ENCODE data around the gene SPTA1. TPM values are rescaled to one million over a fixed set of nuclear protein-coding genes. Genes with fewer than 3 reads are reported as not detected.

The SPTA1 gene
- total and polyA plus RNA-seq, 2 of the 4 experiments (the other 2 are of a cell fraction): not detected

- no peaks in the 10 kb centered on the region for H3K9me3 ChIP-seq (ENCODE audit: control insufficient read depth, insufficient read depth, low read length)
- H4K20me1 ChIP-seq (ENCODE audit: insufficient read depth, low read length): no peaks in the 10 kb centered on the region
- no peak overlapping the region for H4K8ac ChIP-seq (ENCODE audit: low read depth in 2 of 2, low read length in 2 of 2)
- no peak overlapping the region for H3K4me3 ChIP-seq (ENCODE audit: insufficient read depth, low read depth, low read length)
- no peak overlapping the region for H4K91ac ChIP-seq (ENCODE audit: insufficient read depth, low read depth, low read length)
- H3K4ac ChIP-seq (ENCODE audit: low read depth, low read length): no peak overlapping the region
- no peak overlapping the region for H3K9ac ChIP-seq (ENCODE audit: low read depth, low read length)
- no peak overlapping the region for H3K4me2 ChIP-seq (ENCODE audit: low read depth, low read length)
- intact Hi-C loops (cut with micrococcal nuclease): no loop called here
- no peaks in the 10 kb centered on the region for H3K27me3 ChIP-seq (ENCODE audit: control insufficient read depth, insufficient read depth, low read length)
- no TSS peak for BruUV-seq (replicated peaks)
- TF ChIP-seq CEBPB (IDR thresholded peaks at IDR 0.05; ENCODE audit: low read depth, low read length) (no peak), CHD1 (IDR thresholded peaks at IDR 0.05; ENCODE audit: low read depth, low read length) (no peak), SMC3 (IDR thresholded peaks at IDR 0.05; ENCODE audit: low read depth, low read length) (no peak), RCOR1 (IDR thresholded peaks at IDR 0.05; ENCODE audit: insufficient replicate concordance, low read length) (no peak), POLR2A (IDR thresholded peaks at IDR 0.05; ENCODE audit: low read depth, low read length) (no peak), MXI1 (IDR thresholded peaks at IDR 0.05; ENCODE audit: borderline replicate concordance, low read depth, low read length) (no peak), MAZ (IDR thresholded peaks at IDR 0.05; ENCODE audit: borderline replicate concordance, low read depth, low read length) (no peak), NFE2L2 (IDR thresholded peaks at IDR 0.05; ENCODE audit: low read depth, low read length) (no peak), USF2 (IDR thresholded peaks at IDR 0.05; ENCODE audit: low read depth, low read length) (no peak), RAD21 (IDR thresholded peaks at IDR 0.05; ENCODE audit: low read length) (no peak), RFX5 (IDR thresholded peaks at IDR 0.05; ENCODE audit: low read depth, low read length) (no peak), MAFK (IDR thresholded peaks at IDR 0.05; ENCODE audit: low read depth, low read length) (no peak)
- TF ChIP-seq, protein P1, sequence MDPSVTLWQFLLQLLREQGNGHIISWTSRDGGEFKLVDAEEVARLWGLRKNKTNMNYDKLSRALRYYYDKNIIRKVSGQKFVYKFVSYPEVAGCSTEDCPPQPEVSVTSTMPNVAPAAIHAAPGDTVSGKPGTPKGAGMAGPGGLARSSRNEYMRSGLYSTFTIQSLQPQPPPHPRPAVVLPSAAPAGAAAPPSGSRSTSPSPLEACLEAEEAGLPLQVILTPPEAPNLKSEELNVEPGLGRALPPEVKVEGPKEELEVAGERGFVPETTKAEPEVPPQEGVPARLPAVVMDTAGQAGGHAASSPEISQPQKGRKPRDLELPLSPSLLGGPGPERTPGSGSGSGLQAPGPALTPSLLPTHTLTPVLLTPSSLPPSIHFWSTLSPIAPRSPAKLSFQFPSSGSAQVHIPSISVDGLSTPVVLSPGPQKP (IDR thresholded peaks at IDR 0.05; ENCODE audit: borderline replicate concordance, low read depth, low read length): no peak
- TF ChIP-seq, protein P2, sequence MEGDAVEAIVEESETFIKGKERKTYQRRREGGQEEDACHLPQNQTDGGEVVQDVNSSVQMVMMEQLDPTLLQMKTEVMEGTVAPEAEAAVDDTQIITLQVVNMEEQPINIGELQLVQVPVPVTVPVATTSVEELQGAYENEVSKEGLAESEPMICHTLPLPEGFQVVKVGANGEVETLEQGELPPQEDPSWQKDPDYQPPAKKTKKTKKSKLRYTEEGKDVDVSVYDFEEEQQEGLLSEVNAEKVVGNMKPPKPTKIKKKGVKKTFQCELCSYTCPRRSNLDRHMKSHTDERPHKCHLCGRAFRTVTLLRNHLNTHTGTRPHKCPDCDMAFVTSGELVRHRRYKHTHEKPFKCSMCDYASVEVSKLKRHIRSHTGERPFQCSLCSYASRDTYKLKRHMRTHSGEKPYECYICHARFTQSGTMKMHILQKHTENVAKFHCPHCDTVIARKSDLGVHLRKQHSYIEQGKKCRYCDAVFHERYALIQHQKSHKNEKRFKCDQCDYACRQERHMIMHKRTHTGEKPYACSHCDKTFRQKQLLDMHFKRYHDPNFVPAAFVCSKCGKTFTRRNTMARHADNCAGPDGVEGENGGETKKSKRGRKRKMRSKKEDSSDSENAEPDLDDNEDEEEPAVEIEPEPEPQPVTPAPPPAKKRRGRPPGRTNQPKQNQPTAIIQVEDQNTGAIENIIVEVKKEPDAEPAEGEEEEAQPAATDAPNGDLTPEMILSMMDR (conservative IDR thresholded peaks at IDR 0.05; ENCODE audit: low read depth, low read length): no peak
- no peak overlapping the region for H2BK20ac ChIP-seq (ENCODE audit: low read depth, low read length)
- H2AK5ac ChIP-seq (ENCODE audit: low read depth, low read length): no peak overlapping the region
- CTCF ChIA-PET: no interaction called here
- H2BK120ac ChIP-seq (ENCODE audit: low read depth, low read length): no peak overlapping the region
- H3K9me1 ChIP-seq (ENCODE audit: insufficient read depth, low read length): no peaks in the 10 kb centered on the region
- no peak overlapping the region for H2BK5ac ChIP-seq (ENCODE audit: low read depth, low read length, poor library complexity, severe bottlenecking)
- H4K5ac ChIP-seq (ENCODE audit: low read depth, low read length): no peak overlapping the region
- DNase-seq: no peak
- no peaks in the 10 kb centered on the region for H3K36me3 ChIP-seq (ENCODE audit: control insufficient read depth, insufficient read depth, low read length)
- in situ Hi-C loops (cut with MboI; ENCODE audit: low sequenced_read_pairs): no loop called here
- no peak overlapping the region for H3K27ac ChIP-seq (ENCODE audit: insufficient read depth, low read length)
- ATAC-seq (ENCODE audit: low read depth): no peak
- H3K56ac ChIP-seq (ENCODE audit: extremely low read depth, insufficient read depth, low read length): no peak overlapping the region
- no peaks in the 10 kb centered on the region for H3K4me1 ChIP-seq (ENCODE audit: control insufficient read depth, insufficient read depth, low read length)
- no peaks in the 10 kb centered on the region for H3K79me1 ChIP-seq (ENCODE audit: low read depth in 1 of 2, low read length in 2 of 2)
- no peak overlapping the region for H3K23ac ChIP-seq (ENCODE audit: low read depth, low read length)
- dilution Hi-C loops (cut with HindIII; ENCODE audit: low sequenced_read_pairs, unreplicated experiment): no loop called here
- no peak overlapping the region for H2AK9ac ChIP-seq (replicated peaks; ENCODE audit: low read depth, low read length, poor library complexity)
- POLR2A ChIA-PET (ENCODE audit: unreplicated experiment): no interaction called here
- no peak overlapping the region for H2BK15ac ChIP-seq (ENCODE audit: low read depth, low read length)
- H2AFZ ChIP-seq (replicated peaks; ENCODE audit: low read length, poor library complexity): no peak overlapping the region
- 0% methylated on average over 1 of the region's 7 CpGs; no CpG with 5 or more reads in 1 of the 2 experiments for WGBS, 2 experiments (ENCODE audit: extremely low coverage in 2 of 2, insufficient read length in 1 of 2)
- H3K14ac ChIP-seq (replicated peaks; ENCODE audit: low read depth, low read length): no peak overlapping the region
- no peak overlapping the region for H3K18ac ChIP-seq (ENCODE audit: low read depth, low read length)
Observed at GRCh38 chr1:158685085-158685484, 1.4 kb downstream of the SPTA1 start.

Data from IMR-90 (cell line).